ENCODE data around the gene RIMS4.

RIMS4 gene

DNA sequence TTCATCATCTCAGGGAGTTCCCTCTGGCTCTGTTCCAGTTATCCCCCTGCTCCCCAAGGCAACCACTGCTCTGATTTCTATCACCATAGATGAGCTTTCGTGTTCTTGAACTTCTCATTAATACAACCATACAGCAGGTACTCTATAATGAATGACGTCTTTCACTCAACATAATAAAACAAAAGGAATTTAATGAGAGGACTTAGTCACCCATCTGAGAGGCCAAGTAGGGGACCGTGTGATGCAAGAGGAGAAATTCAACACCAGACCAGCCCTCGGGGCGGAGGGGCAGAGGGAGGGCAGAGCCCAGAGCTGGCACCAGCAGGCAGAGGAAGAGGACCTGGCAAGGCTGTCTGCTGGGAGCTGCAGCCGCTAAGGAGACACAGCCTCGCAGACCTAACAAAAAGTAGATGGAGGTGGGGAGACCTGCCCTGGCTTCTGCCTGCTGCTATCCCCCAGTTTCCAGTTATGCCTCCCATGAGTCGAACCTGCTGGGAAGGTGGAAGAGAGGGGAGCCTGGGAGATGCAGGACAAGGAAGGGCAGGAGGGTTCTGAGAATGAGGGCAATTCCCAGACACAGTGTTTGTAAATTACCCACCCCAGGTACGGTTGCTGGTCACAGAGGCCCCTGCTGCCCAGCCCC lies 81.4 kb downstream of the RIMS4 start:
- Histone ChIP-seq H3K4me3 (ENCODE audit: low read length) (no peak overlapping the region), H3K9ac (ENCODE audit: low read length) (no peak overlapping the region), H3K9me3 (ENCODE audit: control insufficient read depth, low read length) (no peaks in the 10 kb centered on the region), H3K27me3 (ENCODE audit: control insufficient read depth, insufficient read depth, low read length) (peaks cover under 1% of the 10 kb centered on the region), H3K36me3 (ENCODE audit: control insufficient read depth, insufficient read depth, low read length) (no peaks in the 10 kb centered on the region), H3K4me1 (ENCODE audit: control insufficient read depth, insufficient read depth, low read length) (peaks cover 30% of the 10 kb centered on the region)

DNA sequence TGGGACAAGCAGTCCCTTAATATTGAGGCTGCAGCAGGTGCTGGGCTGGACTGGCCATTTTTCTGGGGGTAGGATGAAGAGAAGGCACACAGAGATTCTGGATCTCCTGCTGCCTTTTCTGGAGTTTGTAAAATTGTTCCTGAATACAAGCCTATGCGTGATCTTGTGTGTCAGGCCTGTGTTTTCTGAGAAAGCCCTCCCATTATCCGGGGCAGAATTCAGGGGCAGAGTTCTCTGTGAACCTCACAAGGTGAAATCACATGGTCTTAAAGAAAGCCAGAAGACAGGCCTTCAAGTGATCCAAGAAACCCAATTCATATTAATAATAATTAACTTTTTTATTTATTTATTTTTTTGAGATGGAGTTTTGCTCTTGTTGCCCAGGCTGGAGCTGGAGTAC lies 82.7 kb downstream of the RIMS4 start:
- Histone ChIP-seq H3K9me3 (ENCODE audit: control insufficient read depth, low read length) (no peaks in the 10 kb centered on the region), H3K9ac (ENCODE audit: low read length) (no peak overlapping the region), H3K27me3 (ENCODE audit: control insufficient read depth, insufficient read depth, low read length) (peaks cover 4% of the 10 kb centered on the region), H3K4me1 (ENCODE audit: control insufficient read depth, insufficient read depth, low read length) (peaks cover 23% of the 10 kb centered on the region), H3K36me3 (ENCODE audit: control insufficient read depth, insufficient read depth, low read length) (no peaks in the 10 kb centered on the region), H3K4me3 (ENCODE audit: low read length) (no peak overlapping the region)

DNA sequence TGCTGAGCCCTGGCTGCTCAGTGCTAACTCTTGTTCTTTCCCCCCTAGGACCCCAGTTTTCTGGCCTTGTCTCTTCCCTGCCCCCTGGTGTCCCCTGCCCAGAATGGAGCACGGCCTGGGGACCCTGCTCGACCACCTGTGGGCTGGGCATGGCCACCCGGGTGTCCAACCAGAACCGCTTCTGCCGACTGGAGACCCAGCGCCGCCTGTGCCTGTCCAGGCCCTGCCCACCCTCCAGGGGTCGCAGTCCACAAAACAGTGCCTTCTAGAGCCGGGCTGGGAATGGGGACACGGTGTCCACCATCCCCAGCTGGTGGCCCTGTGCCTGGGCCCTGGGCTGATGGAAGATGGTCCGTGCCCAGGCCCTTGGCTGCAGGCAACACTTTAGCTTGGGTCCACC lies 83.3 kb downstream of the RIMS4 start:
- Histone ChIP-seq H3K4me1 (ENCODE audit: control insufficient read depth, insufficient read depth, low read length) (peaks cover 19% of the 10 kb centered on the region), H3K36me3 (ENCODE audit: control insufficient read depth, insufficient read depth, low read length) (no peaks in the 10 kb centered on the region), H3K9me3 (ENCODE audit: control insufficient read depth, low read length) (no peaks in the 10 kb centered on the region), H3K4me3 (ENCODE audit: low read length) (no peak overlapping the region), H3K9ac (ENCODE audit: low read length) (no peak overlapping the region), H3K27me3 (ENCODE audit: control insufficient read depth, insufficient read depth, low read length) (peaks cover 4% of the 10 kb centered on the region)

DNA sequence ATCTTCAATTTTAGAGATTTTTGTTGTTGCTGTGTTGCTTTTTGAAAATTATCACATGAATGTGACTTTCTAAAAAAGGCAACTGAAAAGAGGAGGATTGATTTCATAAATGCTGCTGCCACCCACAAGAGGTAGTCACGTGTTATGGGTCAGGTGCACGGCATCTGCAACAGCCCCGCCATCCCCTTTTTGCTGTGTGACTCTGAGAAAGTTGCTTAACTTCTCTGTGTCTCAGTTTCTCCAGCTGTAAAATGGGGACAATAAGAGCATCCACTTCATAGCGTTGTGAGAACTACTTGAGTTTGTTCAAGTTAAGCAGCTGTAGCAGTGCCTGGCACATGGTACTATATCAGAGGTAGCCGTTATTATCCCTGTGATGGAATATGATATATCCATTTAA lies 84.5 kb downstream of the RIMS4 start:
- Histone ChIP-seq H3K36me3 (ENCODE audit: control insufficient read depth, insufficient read depth, low read length) (no peaks in the 10 kb centered on the region), H3K9me3 (ENCODE audit: control insufficient read depth, low read length) (no peaks in the 10 kb centered on the region), H3K4me3 (ENCODE audit: low read length) (no peak overlapping the region), H3K27me3 (ENCODE audit: control insufficient read depth, insufficient read depth, low read length) (peaks cover 4% of the 10 kb centered on the region), H3K4me1 (ENCODE audit: control insufficient read depth, insufficient read depth, low read length) (peaks cover 12% of the 10 kb centered on the region), H3K9ac (ENCODE audit: low read length) (no peak overlapping the region)

DNA sequence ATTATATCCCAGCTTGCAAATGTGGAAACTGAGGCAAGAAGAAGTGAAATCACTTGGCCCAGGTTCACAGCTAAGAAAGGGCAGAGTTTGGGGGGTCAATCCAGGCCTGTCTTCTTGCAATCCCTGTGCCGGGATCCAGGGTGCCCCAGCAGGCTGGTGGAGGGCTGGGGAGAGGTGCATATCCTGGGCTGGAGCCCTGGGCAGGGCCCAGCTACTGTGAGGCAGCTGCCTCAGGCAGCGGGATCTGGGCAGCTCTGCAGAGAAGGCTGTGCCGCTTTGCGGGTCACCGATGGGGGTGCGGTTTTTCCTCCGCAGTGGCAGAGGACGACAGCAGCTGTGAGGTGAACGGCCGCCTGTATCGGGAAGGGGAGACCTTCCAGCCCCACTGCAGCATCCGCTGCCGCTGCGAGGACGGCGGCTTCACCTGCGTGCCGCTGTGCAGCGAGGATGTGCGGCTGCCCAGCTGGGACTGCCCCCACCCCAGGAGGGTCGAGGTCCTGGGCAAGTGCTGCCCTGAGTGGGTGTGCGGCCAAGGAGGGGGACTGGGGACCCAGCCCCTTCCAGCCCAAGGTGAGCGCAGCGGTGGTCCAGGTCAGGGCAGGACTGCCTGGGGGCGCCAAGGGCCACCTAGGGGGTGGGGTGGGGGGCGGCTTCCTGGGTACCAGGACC lies 85.8 kb downstream of the RIMS4 start:
- peaks cover 4% of the 10 kb centered on the region for H3K27me3 ChIP-seq (ENCODE audit: control insufficient read depth, insufficient read depth, low read length)
- no peaks in the 10 kb centered on the region for H3K9me3 ChIP-seq (ENCODE audit: control insufficient read depth, low read length)
- no peak overlapping the region for H3K9ac ChIP-seq (ENCODE audit: low read length)

DNA sequence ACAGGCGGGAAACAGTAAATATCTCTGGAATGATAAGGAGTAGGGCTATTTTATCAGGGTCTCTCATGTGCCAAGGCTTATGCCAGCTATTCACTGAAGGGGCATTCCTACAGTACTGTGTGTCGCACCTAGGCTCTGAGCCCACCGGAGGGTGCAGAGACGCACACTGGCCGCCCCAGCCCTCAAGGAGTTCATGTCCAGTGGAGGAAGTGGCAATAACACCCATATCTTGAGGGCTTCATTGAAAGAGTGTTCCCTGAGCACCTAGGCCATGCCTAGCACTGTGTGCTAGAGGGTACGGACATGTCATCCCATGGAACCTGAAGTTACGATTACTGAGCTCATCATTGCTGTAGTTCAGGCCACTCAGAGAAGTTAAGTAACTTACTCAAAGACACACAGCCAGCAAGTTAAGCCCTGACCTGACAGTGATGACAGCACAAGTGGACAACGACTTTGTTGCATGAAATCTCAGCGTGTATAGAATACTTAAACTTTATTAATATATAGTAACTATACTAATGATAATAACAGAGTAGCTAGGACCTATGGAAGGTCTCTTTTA lies 86.5 kb downstream of the RIMS4 start:
- Histone ChIP-seq H3K4me3 (ENCODE audit: low read length) (no peak overlapping the region), H3K9me3 (ENCODE audit: control insufficient read depth, low read length) (no peaks in the 10 kb centered on the region), H3K4me1 (ENCODE audit: control insufficient read depth, insufficient read depth, low read length) (peaks cover 6% of the 10 kb centered on the region), H3K36me3 (ENCODE audit: control insufficient read depth, insufficient read depth, low read length) (no peaks in the 10 kb centered on the region), H3K27me3 (ENCODE audit: control insufficient read depth, insufficient read depth, low read length) (peaks cover 4% of the 10 kb centered on the region), H3K9ac (ENCODE audit: low read length) (no peak overlapping the region)

More for the DNA sequence above, 85.8 kb downstream of the RIMS4 start:
- H3K36me3 ChIP-seq (ENCODE audit: control insufficient read depth, insufficient read depth, low read length), result no peaks in the 10 kb centered on the region
- H3K4me1 ChIP-seq (ENCODE audit: control insufficient read depth, insufficient read depth, low read length), result peaks cover 13% of the 10 kb centered on the region
- no peak overlapping the region for H3K4me3 ChIP-seq (ENCODE audit: low read length)

DNA sequence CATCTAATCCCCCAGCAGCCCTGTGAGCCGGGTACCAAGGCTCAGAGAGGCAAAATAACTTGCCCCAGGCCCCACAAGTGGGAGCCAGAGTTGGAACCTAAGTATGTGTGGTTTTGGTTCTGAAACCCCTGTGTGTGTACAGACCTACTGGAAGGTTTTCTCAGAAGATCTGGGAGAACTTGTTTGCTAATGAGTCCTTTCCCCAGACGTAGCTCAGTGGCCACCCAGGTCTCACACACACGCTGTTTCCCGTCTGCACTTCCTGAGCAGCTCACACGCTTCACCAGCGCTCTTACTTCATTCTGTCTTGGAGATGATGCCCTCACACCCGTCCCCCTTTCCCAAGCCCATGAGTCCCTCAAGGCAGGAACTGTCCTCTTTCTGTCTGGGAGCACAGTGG lies 87.0 kb downstream of the RIMS4 start:
- peaks cover 4% of the 10 kb centered on the region for H3K27me3 ChIP-seq (ENCODE audit: control insufficient read depth, insufficient read depth, low read length)
- H3K9me3 ChIP-seq (ENCODE audit: control insufficient read depth, low read length), result no peaks in the 10 kb centered on the region
- peaks cover 3% of the 10 kb centered on the region for H3K4me1 ChIP-seq (ENCODE audit: control insufficient read depth, insufficient read depth, low read length)
- no peak overlapping the region for H3K4me3 ChIP-seq (ENCODE audit: low read length)
- no peaks in the 10 kb centered on the region for H3K36me3 ChIP-seq (ENCODE audit: control insufficient read depth, insufficient read depth, low read length)
- no peak overlapping the region for H3K9ac ChIP-seq (ENCODE audit: low read length)

DNA sequence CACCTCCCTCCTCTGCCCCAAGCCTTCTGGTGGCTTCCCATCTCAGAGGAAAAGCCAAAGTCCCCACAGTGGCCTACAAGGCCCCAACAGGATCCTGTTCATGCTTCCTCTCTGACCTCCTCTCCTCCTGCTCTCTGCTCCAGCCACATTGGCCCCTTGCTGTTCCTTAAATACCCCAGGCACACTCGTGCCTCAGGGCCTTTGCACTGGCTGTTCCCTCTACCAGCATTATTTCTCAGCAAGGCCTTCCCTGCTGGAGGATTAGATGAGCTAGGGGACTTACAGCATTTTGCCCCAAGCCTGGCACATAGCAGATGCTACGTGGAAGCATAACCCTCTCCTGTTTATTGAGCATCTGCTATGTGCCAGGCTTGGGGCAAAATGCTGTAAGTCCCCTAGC lies 87.4 kb downstream of the RIMS4 start:
- no peak overlapping the region for H3K9ac ChIP-seq (ENCODE audit: low read length)
- no peak overlapping the region for H3K4me3 ChIP-seq (ENCODE audit: low read length)
- H3K9me3 ChIP-seq (ENCODE audit: control insufficient read depth, low read length), result no peaks in the 10 kb centered on the region
- H3K27me3 ChIP-seq (ENCODE audit: control insufficient read depth, insufficient read depth, low read length), result peaks cover 4% of the 10 kb centered on the region
- H3K4me1 ChIP-seq (ENCODE audit: control insufficient read depth, insufficient read depth, low read length), result peaks cover 3% of the 10 kb centered on the region
- H3K36me3 ChIP-seq (ENCODE audit: control insufficient read depth, insufficient read depth, low read length), result no peaks in the 10 kb centered on the region

DNA sequence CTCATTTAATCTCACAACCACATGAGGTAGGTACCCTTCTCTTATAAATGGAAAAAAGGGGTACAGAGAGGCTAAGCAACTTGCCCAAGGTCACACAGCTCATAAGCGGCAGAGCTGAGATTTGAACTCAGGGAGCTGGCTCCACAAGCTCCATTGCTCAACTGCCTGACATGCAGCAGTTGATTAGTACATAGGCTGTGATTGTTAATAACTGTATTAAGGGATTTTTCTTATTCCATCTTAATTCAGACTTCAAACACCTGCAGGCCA lies 88.6 kb downstream of the RIMS4 start:
- peaks cover 4% of the 10 kb centered on the region for H3K27me3 ChIP-seq (ENCODE audit: control insufficient read depth, insufficient read depth, low read length)
- H3K36me3 ChIP-seq (ENCODE audit: control insufficient read depth, insufficient read depth, low read length), result no peaks in the 10 kb centered on the region
- H3K4me3 ChIP-seq (ENCODE audit: low read length), result no peak overlapping the region
- no peak overlapping the region for H3K9ac ChIP-seq (ENCODE audit: low read length)
- H3K4me1 ChIP-seq (ENCODE audit: control insufficient read depth, insufficient read depth, low read length), result peaks cover 3% of the 10 kb centered on the region
- no peaks in the 10 kb centered on the region for H3K9me3 ChIP-seq (ENCODE audit: control insufficient read depth, low read length)

DNA sequence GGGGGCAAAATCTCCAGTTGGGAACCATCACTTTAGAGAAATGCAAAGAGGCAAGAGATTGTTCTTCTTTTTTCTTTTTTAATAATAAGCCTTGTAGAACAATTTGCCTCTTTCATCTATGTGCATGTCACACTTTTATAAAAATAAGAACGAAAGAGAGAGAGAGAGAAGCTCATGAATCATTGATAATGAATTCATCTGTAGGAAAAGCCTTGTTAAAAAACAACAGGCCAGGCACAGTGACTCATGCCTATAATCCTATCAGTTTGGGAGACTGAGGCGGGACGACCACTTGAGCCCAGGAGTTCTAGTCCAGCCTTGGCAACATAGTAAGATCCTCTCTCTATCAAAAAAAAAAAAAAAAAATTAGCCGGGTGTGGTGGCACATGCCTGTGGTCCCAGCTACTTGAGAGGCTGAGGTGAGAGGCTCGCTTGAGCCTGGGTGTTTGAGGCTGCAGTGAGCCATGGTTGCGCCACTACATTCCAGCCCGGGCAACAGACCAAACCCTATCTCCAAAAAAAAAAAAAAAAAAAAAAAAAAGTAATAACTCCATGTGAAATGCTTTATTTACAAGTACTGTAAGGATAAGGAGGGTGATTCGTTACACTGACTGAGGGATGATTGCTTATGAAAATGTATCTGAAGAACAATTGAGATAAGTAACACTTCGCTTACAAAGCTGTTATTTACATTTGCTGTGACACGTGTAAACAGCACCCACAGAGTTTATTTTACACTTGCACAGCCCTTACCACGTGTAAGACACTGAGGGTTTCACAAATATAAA lies 89.2 kb downstream of the RIMS4 start:
- Histone ChIP-seq H3K27me3 (ENCODE audit: control insufficient read depth, insufficient read depth, low read length) (peaks cover 6% of the 10 kb centered on the region), H3K36me3 (ENCODE audit: control insufficient read depth, insufficient read depth, low read length) (no peaks in the 10 kb centered on the region), H3K4me1 (ENCODE audit: control insufficient read depth, insufficient read depth, low read length) (peaks cover 6% of the 10 kb centered on the region), H3K9ac (ENCODE audit: low read length) (no peak overlapping the region), H3K4me3 (ENCODE audit: low read length) (no peak overlapping the region), H3K9me3 (ENCODE audit: control insufficient read depth, low read length) (no peaks in the 10 kb centered on the region)

DNA sequence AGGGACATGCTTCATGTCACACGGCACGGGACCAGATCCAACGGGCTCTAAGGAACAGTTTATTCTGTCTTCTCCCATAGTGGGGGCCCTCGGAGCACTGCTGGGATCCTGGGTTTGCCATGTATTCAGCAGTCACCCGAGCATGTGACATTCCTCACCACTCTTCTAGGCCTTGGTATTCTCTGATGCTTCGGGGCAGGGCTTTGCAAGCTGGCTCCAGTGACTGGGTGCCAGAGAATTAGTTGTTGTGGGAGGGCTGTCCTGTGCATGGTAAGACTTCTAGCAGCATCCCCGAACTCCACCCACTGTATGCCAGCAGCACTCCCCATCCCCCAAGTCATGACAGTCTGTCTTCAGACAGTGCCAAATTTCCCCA lies 89.7 kb downstream of the RIMS4 start:
- H3K4me3 ChIP-seq (ENCODE audit: low read length), result no peak overlapping the region
- H3K4me1 ChIP-seq (ENCODE audit: control insufficient read depth, insufficient read depth, low read length), result peaks cover 11% of the 10 kb centered on the region
- no peak overlapping the region for H3K9ac ChIP-seq (ENCODE audit: low read length)
- peaks cover 7% of the 10 kb centered on the region for H3K27me3 ChIP-seq (ENCODE audit: control insufficient read depth, insufficient read depth, low read length)
- no peaks in the 10 kb centered on the region for H3K9me3 ChIP-seq (ENCODE audit: control insufficient read depth, low read length)
- H3K36me3 ChIP-seq (ENCODE audit: control insufficient read depth, insufficient read depth, low read length), result no peaks in the 10 kb centered on the region

DNA sequence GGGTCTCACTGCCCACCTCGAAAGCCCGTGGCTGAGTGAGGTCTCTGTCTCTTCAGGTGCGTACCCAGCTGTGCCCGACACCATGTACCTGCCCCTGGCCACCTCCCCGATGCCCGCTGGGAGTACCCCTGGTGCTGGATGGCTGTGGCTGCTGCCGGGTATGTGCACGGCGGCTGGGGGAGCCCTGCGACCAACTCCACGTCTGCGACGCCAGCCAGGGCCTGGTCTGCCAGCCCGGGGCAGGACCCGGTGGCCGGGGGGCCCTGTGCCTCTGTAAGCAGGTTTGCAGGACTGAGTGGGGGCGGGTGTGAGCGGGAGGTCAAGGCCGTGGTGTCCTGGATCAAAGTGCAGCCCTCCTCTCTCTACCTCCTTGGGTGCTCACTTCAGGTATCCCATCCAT lies 90.5 kb downstream of the RIMS4 start:
- Histone ChIP-seq H3K36me3 (ENCODE audit: control insufficient read depth, insufficient read depth, low read length) (no peaks in the 10 kb centered on the region), H3K4me3 (ENCODE audit: low read length) (no peak overlapping the region), H3K9ac (ENCODE audit: low read length) (no peak overlapping the region), H3K9me3 (ENCODE audit: control insufficient read depth, low read length) (no peaks in the 10 kb centered on the region), H3K27me3 (ENCODE audit: control insufficient read depth, insufficient read depth, low read length) (peaks cover 7% of the 10 kb centered on the region), H3K4me1 (ENCODE audit: control insufficient read depth, insufficient read depth, low read length) (peaks cover 19% of the 10 kb centered on the region)

All from mucosa of stomach (tissue), 1 donor.